Fibroblast of skin of left quadriceps (primary cell): ENCODE results near the gene KLF1.
"Not testable (repeated sequence)": the region's sequence is repeated elsewhere in the genome, so short reads cannot be mapped to it uniquely, and the experiment has no call there.

ENCODE experiments used
- DNase-seq, 2 experiments: peaks; one replicate each; pipeline ENCODE4 v3.0.0-alpha.2; 2013; ENCODE audit warnings: low read depth in 2 of 2

Gene KLF1

DNA sequence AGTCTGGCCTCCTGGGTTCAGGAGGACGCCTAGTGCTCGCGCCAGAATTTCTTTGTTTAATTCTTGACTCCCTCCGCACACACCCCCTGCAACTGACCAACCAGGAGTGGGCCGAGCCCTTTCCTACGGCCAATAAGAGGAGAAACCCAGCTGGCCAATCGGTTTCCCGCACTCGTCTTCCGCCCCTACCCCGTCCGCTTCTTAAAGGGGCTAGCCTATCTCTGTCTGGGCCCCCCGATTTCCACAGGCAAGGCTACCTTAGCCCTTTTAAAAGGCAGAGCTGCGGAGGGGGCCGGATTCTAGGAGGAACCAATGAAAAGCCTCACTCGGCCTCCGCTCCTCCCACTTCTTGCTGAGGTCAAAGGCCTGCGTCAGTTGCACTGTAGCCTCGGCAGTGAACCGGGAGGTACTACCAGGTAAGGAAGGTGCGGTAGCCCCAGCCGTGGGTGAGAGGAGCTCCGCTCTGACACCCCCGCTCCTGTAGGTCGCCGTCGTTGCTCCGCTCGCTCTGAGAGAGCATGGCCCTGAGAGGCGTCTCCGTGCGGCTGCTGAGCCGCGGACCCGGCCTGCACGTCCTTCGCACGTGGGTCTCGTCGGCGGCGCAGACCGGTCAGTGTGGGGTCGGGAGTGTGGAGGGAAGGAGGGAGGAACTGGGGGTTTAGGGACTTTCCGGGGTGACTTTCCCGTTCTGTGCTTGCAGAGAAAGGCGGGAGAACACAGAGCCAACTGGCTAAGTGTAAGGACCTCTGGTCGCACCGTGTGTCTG is 4.0 kb upstream of the KLF1 start, which contains the start of gene GCDH:
Gene GCDH, plus strand, starts transcription at position 374 of the 766 bp plus-strand sequence. Its CDS starts 145 bp downstream, at position 519.
- peak; percentile 96 for DNase-seq

- not testable (repeated sequence) for DNase-seq
These were observed 3.3 kb upstream of the KLF1 start for GRCh38 chr19:12890299-12890786.

DNA sequence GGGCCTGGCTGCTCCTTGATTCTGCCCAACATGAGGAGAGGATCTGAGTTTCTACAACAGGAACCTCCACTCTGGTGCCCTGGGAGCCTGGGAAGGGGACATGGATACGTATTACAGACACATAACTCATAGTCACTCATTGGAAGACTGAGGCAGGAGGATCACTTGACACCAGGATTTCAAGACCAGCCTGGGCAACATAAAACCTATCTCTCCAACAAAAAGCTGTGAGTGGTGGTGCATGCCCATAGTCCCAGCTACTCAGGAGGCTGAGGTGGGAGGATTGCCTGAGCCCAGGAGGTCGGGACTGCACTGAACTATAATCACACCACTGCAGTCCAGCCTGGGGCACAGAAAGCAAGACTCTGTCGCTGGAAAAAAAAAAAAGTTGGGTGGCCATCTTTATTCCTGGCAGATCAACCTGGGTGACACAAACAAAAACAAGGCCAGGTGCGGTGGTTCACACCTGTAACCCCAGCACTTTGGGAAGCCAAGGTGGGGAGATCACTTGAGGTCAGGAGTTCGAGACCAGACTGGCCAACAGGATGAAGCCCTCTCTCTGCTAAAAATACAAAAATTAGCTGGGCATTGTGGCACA is 1.1 kb upstream of the KLF1 start:
- no peak for DNase-seq

GRCh38 chr19:12886651-12886968 is 391 bp downstream of the KLF1 start:
- no peak for DNase-seq

DNA sequence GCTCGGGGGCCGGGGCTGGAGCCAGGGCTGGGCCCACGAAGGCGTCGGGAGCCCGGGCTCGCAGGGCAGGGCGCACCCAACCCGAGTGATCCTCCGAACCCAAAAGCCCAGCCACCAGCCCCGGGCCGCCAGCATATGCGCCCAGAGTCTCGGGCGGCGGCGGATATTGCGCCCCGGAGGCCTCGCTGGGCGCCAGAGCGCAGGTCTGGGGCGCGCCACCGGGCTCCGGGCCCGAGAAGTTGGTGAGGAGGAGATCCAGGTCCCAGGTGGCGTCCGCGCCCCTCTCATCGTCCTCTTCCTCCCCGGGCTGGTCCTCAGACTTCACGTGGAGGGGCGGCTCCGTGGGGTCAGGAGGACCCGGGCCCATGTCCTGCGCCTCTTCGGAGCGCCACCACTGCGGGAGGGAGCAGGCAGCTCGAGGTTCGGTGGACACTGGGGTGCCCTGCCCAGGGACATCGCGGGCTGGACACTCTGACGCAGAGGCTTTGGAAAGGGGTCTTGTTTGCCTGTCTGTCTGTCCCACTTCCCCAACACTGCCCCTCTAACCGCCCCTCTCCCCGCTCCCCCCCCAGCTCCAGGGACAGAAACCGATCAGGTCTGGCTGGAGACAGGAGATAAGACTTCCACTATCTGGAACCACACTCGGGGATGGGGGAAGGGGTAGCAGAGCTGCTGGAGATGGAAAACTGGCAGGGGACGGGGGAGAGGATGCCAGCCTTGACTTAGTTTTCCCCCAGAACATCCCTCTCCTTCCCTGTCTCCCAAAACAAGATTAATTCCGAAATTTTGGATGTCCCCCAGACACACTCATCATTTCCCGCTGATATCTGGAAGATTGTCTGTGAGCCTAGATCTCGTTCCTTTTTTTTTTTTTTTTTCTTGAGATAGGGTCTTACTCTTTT is 1.0 kb downstream of the KLF1 start:
- DNase-seq, result no peak

- DNase-seq, result no peak
These were observed 1.9 kb downstream of the KLF1 start for GRCh38 chr19:12884926-12885748.

DNA sequence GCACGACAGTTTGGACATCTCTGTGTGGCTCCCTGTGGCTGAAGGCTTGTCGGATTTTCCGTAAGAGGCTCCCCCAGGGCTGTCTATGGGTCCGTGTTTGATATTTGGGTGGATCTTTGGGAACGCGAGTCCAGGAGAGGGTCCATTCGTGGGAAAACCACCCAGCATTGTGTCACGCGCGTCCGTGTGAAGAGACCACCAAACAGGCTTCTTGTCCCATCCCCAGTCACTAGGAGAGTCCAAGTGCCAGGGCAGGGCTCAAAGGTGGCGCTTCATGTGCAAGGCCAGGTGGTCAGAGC is 2.4 kb downstream of the KLF1 start:
- no peak for DNase-seq

DNA sequence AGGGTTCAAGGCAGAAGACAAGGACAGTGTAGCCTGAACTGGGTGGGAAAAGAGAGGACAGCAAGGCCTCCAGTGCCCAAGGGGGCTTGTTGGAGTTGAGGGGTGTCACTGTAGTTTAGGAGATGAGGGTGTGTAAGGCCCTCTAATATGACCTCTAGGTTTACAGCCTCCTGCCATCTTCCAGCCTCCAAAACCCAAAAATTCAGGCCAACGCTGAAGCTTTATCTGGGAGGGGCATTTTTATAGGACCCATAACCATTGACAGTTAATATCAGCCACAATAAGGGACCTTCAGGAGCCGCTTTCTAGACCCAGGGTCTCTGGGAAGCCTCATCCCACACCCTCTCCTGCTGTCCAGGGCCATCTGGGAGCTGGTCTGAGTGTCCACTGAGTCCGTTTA is 2.8 kb downstream of the KLF1 start:
- DNase-seq, result no peak

- no peak for DNase-seq
These were observed 4.4 kb downstream of the KLF1 start for GRCh38 chr19:12882589-12882988.

GRCh38 chr19:12881172-12881808 is 5.7 kb downstream of the KLF1 start, which contains the start of gene DNASE2:
Gene DNASE2 (minus strand): TSS chr19:12881449. CDS start chr19:12881375, 74 bp downstream.
- DNase-seq, result peak; percentile 69 to 74

DNA sequence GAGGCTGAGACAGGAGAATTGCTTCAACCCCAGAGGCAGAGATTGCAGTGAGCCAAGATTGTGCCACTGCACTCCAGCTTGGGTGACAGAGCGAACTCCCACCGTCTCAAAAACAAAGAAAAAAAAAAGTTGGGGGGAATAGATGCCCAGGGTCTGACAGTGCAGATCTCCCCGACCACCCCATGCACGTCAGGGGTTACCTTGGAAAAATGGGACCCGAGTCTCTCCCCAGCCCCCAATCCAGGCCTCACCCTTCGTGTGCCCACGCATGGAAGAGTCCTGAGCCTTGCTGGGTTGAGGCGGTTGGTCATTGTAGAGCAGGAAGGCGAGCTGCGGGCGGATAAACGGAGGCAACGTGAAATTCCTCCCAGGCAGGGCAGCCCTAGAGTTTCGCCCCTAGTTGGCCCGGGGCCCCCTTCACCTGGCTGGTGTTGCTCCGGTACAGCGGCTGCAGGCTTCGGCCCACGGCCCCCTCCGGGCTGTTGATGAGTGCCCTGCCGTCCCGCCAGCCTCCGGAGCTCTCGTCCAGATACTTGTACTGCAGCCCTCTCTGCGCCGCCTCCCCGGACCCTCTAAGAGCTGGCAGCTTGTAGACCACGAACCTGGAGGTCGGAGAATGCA is 6.3 kb downstream of the KLF1 start:
- DNase-seq, result no peak

GRCh38 chr19:12875086-12875485 is 11.9 kb downstream of the KLF1 start:
- no peak for DNase-seq

DNA sequence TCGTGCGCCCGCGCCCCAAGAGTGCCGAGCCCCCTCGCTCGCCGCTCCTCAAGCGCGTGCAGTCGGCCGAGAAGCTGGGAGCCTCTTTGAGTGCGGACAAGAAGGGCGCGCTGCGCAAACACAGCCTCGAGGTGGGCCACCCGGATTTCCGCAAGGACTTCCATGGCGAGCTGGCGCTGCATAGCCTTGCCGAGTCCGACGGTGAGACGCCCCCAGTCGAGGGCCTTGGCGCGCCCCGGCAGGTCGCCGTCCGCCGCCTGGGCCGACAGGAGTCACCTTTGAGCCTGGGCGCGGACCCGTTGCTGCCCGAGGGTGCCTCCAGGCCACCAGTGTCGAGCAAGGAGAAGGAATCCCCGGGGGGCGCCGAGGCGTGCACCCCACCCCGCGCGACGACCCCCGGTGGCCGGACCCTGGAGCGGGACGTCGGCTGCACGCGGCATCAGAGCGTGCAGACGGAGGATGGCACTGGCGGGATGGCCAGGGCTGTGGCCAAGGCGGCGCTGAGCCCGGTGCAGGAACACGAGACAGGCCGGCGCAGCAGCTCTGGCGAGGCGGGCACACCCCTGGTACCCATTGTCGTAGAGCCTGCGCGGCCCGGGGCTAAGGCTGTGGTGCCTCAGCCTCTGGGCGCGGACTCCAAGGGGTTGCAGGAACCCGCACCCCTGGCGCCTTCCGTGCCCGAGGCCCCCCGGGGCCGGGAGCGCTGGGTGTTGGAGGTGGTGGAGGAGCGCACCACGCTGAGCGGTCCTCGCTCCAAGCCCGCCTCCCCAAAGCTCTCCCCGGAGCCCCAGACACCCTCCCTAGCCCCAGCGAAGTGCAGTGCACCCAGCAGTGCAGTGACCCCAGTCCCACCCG is 12.9 kb downstream of the KLF1 start:
- no peak for DNase-seq

DNA sequence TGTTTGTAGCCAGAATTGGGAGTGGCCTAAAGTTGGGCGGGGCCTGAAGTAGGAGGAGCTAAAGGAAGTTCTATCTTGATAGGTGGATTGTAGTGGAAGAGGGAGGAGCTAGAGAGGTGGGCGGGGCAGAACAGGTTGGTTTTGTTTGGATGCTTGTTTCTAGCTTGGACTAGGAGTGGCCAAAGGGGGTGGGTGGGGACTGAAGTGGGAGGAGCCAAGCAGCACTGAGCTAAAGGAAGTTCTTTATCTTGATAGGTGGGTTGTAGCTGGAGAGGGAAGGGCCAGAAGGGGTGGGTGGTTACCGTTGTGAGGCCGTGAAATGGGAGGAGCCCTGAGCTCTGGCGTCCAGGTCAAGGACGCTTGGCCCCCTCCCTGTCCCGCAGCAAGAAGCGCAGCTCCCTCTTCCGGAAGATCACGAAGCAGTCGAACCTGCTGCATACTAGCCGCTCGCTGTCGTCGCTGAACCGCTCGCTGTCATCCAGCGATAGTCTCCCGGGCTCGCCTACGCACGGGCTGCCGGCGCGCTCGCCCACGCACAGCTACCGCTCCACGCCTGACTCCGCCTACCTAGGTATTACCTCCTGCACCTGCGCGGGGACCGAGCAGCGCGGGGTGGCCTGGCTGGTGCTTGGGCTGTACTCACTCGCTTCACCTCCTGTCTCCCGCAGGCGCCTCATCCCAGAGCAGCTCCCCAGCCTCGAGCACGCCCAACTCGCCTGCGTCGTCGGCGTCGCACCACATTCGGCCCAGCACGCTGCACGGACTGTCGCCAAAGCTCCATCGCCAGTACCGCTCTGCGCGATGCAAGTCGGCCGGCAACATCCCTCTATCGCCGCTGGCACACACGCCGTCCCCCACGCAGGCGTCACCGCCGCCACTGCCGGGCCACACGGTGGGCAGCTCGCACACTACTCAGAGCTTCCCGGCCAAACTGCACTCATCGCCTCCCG is 13.8 kb downstream of the KLF1 start:
- peak in 1 of 2 experiments; percentile 11 for DNase-seq

DNA sequence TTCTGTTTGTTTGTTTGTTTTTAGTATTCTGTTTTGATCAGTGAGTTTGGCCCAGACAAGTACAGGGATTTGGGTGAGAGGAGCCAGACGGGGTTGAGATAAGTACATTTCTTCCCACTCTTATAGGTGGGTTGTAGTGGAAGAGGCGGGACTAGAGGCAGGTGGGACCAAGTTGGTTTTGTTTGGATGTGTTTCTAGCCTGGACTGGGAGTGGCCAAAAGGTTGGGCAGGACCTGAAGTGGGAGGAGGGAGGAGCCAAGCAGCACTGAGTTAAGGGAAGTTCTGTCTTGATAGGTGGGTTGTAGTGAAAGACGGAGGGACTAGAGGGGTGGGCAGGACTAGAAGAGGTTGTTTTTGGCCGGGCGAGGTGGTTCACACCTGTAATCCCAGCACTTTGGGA is 14.7 kb downstream of the KLF1 start:
- no peak for DNase-seq

GRCh38 chr19:12871681-12872080 is 15.3 kb downstream of the KLF1 start:
- no peak for DNase-seq

DNA sequence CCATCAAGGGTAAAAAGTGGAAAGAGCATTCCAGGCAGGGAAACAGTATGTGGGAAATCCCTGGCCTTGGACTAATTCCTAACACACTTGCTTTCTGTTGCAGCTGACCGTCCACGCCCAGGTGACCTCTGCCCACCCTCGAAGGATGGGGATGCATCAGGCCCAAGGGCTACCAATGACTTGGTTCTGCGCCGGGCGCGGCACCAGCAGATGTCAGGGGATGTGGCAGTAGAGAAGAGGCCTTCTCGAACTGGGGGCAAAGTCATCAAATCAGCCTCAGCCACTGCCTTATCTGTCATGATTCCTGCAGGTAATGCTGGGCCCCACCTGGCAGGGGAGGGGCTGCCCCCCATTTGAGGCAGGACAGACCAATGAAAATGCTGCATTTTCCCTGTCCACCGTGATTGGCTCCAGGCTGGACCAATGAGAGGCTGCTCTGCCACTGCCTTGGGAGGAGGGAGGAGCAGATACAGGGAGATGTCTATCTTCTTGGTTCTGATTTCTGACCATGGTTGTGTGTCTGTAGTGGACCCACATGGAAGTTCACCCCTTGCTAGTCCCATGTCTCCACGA is 18.4 kb downstream of the KLF1 start:
- DNase-seq, result no peak
